RWPE2 (cell line): Measurements from ENCODE around the gene DMWD.

Experiments
- ATAC-seq: fragments of 200-7000 bp; cut with Tn5 transposase; 3 replicates; pipeline ENCODE4 v1.9.1; 2021; ENCODE audit warnings: low read depth
- DNase-seq: peaks from one replicate; pipeline ENCODE4 v3.0.0-alpha.2; 2020; ENCODE audit warnings: low spot score
- H3K27ac ChIP-seq: fragments of 450-650 bp; 2 replicates; pipeline ENCODE4 v1.5.1; 2017; ENCODE audit warnings: mild to moderate bottlenecking; ENCODE audit not compliant: poor library complexity, severe bottlenecking
- H3K27me3 ChIP-seq: fragments of 250-450 bp; sonication (Bioruptor Pico); 2 replicates; pipeline ENCODE4 v1.5.1; 2021; ENCODE audit warnings: mild to moderate bottlenecking, moderate library complexity; ENCODE audit not compliant: insufficient read depth, poor library complexity, severe bottlenecking
- H3K36me3 ChIP-seq: fragments of 250-450 bp; sonication (Bioruptor Pico); 2 replicates; pipeline ENCODE4 v1.5.1; 2020; ENCODE audit warnings: low read depth, mild to moderate bottlenecking, moderate library complexity
- H3K4me1 ChIP-seq: fragments of 250-450 bp; sonication (Bioruptor Pico); 2 replicates; pipeline ENCODE4 v1.5.1; 2021; ENCODE audit warnings: mild to moderate bottlenecking, moderate library complexity; ENCODE audit not compliant: insufficient read depth, poor library complexity, severe bottlenecking
- H3K4me3 ChIP-seq: fragments of 250-450 bp; sonication (Bioruptor Pico); 2 replicates; pipeline ENCODE4 v1.5.1; 2021; ENCODE audit warnings: mild to moderate bottlenecking, moderate library complexity; ENCODE audit not compliant: severe bottlenecking
- H3K9me3 ChIP-seq: fragments of 250-450 bp; sonication (Bioruptor Pico); 2 replicates; pipeline ENCODE4 v1.5.1; 2021; ENCODE audit warnings: mild to moderate bottlenecking, moderate library complexity; ENCODE audit not compliant: severe bottlenecking
- TF ChIP-seq, protein P1 (sequence below): fragments of 450-650 bp; IDR thresholded peaks from one replicate; pipeline ENCODE4 v1.5.1; 2017; ENCODE audit warnings: mild to moderate bottlenecking, moderate library complexity; ENCODE audit not compliant: poor library complexity, severe bottlenecking

Gene DMWD

DNA sequence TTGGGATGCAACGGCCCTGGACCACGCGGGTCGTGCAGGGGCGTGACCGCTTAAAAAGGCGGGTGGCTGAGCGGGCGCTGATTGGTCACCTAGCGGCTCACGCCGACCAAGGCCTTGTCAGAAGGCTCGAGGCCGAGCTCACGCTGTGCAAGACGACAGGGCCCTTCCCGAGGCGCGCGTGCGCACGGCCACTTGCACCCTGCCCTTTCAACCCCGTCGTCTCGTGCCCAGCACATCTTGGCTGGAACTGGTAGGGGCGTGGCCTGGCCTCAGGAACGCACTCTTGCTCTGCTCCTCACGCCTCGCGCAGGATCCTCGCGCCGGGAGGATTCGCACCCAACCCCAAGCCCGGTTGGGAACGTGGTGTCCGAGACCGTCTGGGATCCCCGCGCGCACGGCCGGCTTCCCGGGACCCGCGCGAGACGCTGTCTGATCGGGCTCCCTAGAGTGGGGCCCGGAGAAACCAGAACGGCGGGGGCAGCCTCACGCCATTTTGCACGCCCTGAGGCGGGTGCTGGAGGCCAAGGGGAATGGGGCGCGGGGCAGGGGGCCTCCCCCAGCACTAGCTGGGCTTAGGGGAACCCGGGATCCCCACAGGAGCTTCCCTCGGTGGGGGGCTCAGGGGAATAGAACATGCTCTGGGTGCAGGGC is 59.4 kb downstream of the DMWD start, which contains the start of gene MEIOSIN:
TSS of gene MEIOSIN (plus strand) at position 280 of the 651 bp plus-strand sequence. CDS start 1,938 bp downstream, outside the sequence.
- DNase-seq: peak; percentile 72
- Histone ChIP-seq H3K36me3 (no peaks in the 10 kb centered on the region; the same call in 1 of the 2 replicates), H3K4me1 (no peaks in the 10 kb centered on the region), H3K4me3 (no peak within 1 kb of the TSS), H3K27ac (no peak within 1 kb of the TSS), H3K9me3 (no peaks in the 10 kb centered on the region), H3K27me3 (no peaks in the 10 kb centered on the region)
- no peak for ATAC-seq
- TF ChIP-seq, protein P1, sequence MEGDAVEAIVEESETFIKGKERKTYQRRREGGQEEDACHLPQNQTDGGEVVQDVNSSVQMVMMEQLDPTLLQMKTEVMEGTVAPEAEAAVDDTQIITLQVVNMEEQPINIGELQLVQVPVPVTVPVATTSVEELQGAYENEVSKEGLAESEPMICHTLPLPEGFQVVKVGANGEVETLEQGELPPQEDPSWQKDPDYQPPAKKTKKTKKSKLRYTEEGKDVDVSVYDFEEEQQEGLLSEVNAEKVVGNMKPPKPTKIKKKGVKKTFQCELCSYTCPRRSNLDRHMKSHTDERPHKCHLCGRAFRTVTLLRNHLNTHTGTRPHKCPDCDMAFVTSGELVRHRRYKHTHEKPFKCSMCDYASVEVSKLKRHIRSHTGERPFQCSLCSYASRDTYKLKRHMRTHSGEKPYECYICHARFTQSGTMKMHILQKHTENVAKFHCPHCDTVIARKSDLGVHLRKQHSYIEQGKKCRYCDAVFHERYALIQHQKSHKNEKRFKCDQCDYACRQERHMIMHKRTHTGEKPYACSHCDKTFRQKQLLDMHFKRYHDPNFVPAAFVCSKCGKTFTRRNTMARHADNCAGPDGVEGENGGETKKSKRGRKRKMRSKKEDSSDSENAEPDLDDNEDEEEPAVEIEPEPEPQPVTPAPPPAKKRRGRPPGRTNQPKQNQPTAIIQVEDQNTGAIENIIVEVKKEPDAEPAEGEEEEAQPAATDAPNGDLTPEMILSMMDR: no peak
